GM12878 (cell line): ENCODE measurements around the gene LGMN. TPM values are rescaled to one million over a fixed set of nuclear protein-coding genes. Genes with fewer than 3 reads are reported as not detected.
A peak's percentile ranks its signal among the peaks of the same experiment; 100 is the strongest.

Experiments
- BACH1 ChIP-seq: fragments of 450-650 bp; IDR thresholded peaks from 2 replicates; pipeline ENCODE4 v1.6.1; 2017; ENCODE audit warnings: mild to moderate bottlenecking, borderline replicate concordance
- BCL11A ChIP-seq: IDR thresholded peaks from 2 replicates; pipeline ENCODE4 v1.6.1; 2011; ENCODE audit warnings: low read depth, low read length
- BHLHE40 ChIP-seq, 2 experiments: fragments of 450-650 bp in 1 of 2; IDR thresholded peaks; 2 replicates each; pipeline ENCODE4 v1.6.1; 2011 to 2017; ENCODE audit warnings: low read depth in 2 of 2, borderline replicate concordance in 1 of 2, improper control_type of control experiment in 1 of 2, low read length in 1 of 2, mild to moderate bottlenecking in 1 of 2
- CBX3 ChIP-seq: fragments of 200-600 bp; sonication (generic); IDR thresholded peaks from 2 replicates; pipeline ENCODE4 v1.6.1; 2016; ENCODE audit warnings: low read depth, borderline replicate concordance
- CHD4 ChIP-seq: fragments of 200-600 bp; sonication (generic); IDR thresholded peaks from 2 replicates; pipeline ENCODE4 v1.6.1; 2016; ENCODE audit warnings: mild to moderate bottlenecking
- GABPA ChIP-seq: IDR thresholded peaks from 2 replicates; pipeline ENCODE4 v1.6.1; 2014; ENCODE audit warnings: antibody characterized with exemption, low read depth, mild to moderate bottlenecking, inconsistent platforms
- MTA2 ChIP-seq: fragments of 450-650 bp; IDR thresholded peaks from 2 replicates; pipeline ENCODE4 v1.6.1; 2016; ENCODE audit warnings: low read depth, mild to moderate bottlenecking, moderate library complexity
- MYC ChIP-seq: IDR thresholded peaks from 2 replicates; pipeline ENCODE4 v1.6.1; 2011; ENCODE audit warnings: mild to moderate bottlenecking, low read length, moderate library complexity, inconsistent platforms; ENCODE audit not compliant: insufficient read depth, insufficient replicate concordance, insufficient read length, severe bottlenecking
- SIX5 ChIP-seq: IDR thresholded peaks from 2 replicates; pipeline ENCODE4 v1.6.1; 2011; ENCODE audit warnings: mild to moderate bottlenecking, low read depth, low read length, moderate library complexity; ENCODE audit not compliant: severe bottlenecking
- STAT1 ChIP-seq: fragments of 450-650 bp; conservative IDR thresholded peaks from 2 replicates; pipeline ENCODE4 v1.6.1; 2014; ENCODE audit warnings: antibody characterized with exemption, mild to moderate bottlenecking
- USF2 ChIP-seq: IDR thresholded peaks from 2 replicates; pipeline ENCODE4 v1.6.1; 2011; ENCODE audit warnings: low read depth, low read length, improper control_type of control experiment, borderline replicate concordance
- ZNF217 ChIP-seq: fragments of 450-650 bp; IDR thresholded peaks from 2 replicates; pipeline ENCODE4 v1.6.1; 2017; ENCODE audit warnings: antibody characterized with exemption, mild to moderate bottlenecking
- polyA plus RNA-seq, 11 experiments: library from polyadenylated mRNA; depleted of rRNA in 4 of 11; unstranded in 6 of 11; stranded (reverse) in 5 of 11; fragments of >200 nt; fragmentation: Nextera tagmentation in 4 of 11; fragmentation: Illumina TruSeq in 1 of 11; extraction: Ambion mirVana in 4 of 11; extraction: Trizol in 1 of 11; gene quantifications; 1 replicate in 1 of 11; 2 replicates in 10 of 11; pipeline versions ENCODE4 v1.2.1 to v1.2.3, GENCODE V29; 2011 to 2016; ENCODE audit warnings: inconsistent platforms in 2 of 11, missing spikeins in 2 of 11, low read depth in 1 of 11
- total RNA-seq, 4 experiments: library from RNA; depleted of rRNA in 3 of 4; stranded (reverse); fragments of >200 nt in 3 of 4; fragmentation: Illumina TruSeq in 1 of 4; extraction: Trizol in 1 of 4; gene quantifications; 2 replicates each; pipeline versions ENCODE4 v1.2.1 to v1.2.3, GENCODE V29; 2013 to 2021
- TF ChIP-seq, protein P1 (sequence below): fragments of 450-650 bp; IDR thresholded peaks from 2 replicates; pipeline ENCODE4 v1.6.1; 2017; ENCODE audit warnings: mild to moderate bottlenecking
- TF ChIP-seq, protein P2 (sequence below): fragments of 450-650 bp; IDR thresholded peaks from 2 replicates; pipeline ENCODE4 v1.6.1; 2016; ENCODE audit warnings: mild to moderate bottlenecking, moderate library complexity, borderline replicate concordance
- TF ChIP-seq, protein P3 (sequence below): fragments of 450-650 bp; IDR thresholded peaks from 2 replicates; pipeline ENCODE4 v1.6.1; 2016; ENCODE audit warnings: mild to moderate bottlenecking
- TF ChIP-seq, protein P4 (sequence below): fragments of 450-650 bp; IDR thresholded peaks from 2 replicates; pipeline ENCODE4 v1.6.1; 2017; ENCODE audit warnings: mild to moderate bottlenecking, low read depth, inconsistent platforms; ENCODE audit not compliant: poor library complexity, severe bottlenecking
- TF ChIP-seq, protein P5 (sequence below): IDR thresholded peaks from 2 replicates; pipeline ENCODE4 v1.6.1; 2011; ENCODE audit warnings: low read depth, mild to moderate bottlenecking, low read length, moderate library complexity, borderline replicate concordance; ENCODE audit errors: extremely low read depth

Gene LGMN
- total and polyA plus RNA-seq, 10 of the 15 experiments (the other 5 are each of a cell fraction or from before 2014, with no cell fraction given): 0.71 to 192 (median 3.9) TPM

DNA sequence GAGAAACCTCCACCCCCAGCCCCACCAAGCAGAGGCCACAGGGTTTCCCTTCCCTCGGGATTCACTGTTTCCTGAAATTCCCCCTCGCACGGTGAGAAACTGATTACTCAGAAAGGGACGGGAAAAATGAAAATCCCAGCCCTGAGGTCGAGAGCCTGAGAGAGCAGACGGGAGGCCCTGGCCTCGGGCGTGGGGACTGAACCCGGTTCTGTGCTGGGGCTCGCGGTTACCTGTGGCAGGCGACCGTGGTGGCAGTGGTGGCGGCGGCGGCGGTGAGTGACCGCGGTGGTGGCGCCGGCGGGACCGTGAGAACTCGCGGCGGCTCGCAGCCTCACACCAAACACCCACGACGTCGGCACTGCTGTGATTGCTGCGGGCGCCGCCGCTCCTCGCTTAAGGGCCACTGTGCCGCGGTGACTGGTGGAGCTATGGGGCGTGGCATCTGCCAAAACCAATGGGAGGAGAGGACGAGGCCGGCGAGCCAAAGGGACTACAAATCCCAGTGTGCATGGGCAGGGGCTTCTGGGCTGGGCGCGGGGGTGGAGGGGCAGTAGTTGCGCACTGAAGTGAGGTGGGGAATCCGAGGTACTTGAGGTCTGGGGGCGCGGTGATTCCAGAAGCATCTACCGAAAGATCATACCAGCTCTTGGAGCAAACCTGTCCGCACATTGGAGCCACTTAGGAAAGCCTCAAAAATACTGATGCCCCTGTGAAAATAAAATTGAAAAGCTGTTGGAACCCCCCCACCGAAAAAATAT lies at the start of gene LGMN (continued):
- no peak for TF ChIP-seq STAT1
- TF ChIP-seq MTA2: peak; percentile 47
- no peak for TF ChIP-seq BCL11A
- no peak for TF ChIP-seq GABPA
- TF ChIP-seq SIX5: peak; percentile 69
- peak; percentile 71 for TF ChIP-seq ZNF217
- TF ChIP-seq, protein P1, sequence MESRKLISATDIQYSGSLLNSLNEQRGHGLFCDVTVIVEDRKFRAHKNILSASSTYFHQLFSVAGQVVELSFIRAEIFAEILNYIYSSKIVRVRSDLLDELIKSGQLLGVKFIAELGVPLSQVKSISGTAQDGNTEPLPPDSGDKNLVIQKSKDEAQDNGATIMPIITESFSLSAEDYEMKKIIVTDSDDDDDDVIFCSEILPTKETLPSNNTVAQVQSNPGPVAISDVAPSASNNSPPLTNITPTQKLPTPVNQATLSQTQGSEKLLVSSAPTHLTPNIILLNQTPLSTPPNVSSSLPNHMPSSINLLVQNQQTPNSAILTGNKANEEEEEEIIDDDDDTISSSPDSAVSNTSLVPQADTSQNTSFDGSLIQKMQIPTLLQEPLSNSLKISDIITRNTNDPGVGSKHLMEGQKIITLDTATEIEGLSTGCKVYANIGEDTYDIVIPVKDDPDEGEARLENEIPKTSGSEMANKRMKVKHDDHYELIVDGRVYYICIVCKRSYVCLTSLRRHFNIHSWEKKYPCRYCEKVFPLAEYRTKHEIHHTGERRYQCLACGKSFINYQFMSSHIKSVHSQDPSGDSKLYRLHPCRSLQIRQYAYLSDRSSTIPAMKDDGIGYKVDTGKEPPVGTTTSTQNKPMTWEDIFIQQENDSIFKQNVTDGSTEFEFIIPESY: no peak
- TF ChIP-seq BACH1: peak; percentile 92
- TF ChIP-seq CHD4: no peak
- TF ChIP-seq, protein P2, sequence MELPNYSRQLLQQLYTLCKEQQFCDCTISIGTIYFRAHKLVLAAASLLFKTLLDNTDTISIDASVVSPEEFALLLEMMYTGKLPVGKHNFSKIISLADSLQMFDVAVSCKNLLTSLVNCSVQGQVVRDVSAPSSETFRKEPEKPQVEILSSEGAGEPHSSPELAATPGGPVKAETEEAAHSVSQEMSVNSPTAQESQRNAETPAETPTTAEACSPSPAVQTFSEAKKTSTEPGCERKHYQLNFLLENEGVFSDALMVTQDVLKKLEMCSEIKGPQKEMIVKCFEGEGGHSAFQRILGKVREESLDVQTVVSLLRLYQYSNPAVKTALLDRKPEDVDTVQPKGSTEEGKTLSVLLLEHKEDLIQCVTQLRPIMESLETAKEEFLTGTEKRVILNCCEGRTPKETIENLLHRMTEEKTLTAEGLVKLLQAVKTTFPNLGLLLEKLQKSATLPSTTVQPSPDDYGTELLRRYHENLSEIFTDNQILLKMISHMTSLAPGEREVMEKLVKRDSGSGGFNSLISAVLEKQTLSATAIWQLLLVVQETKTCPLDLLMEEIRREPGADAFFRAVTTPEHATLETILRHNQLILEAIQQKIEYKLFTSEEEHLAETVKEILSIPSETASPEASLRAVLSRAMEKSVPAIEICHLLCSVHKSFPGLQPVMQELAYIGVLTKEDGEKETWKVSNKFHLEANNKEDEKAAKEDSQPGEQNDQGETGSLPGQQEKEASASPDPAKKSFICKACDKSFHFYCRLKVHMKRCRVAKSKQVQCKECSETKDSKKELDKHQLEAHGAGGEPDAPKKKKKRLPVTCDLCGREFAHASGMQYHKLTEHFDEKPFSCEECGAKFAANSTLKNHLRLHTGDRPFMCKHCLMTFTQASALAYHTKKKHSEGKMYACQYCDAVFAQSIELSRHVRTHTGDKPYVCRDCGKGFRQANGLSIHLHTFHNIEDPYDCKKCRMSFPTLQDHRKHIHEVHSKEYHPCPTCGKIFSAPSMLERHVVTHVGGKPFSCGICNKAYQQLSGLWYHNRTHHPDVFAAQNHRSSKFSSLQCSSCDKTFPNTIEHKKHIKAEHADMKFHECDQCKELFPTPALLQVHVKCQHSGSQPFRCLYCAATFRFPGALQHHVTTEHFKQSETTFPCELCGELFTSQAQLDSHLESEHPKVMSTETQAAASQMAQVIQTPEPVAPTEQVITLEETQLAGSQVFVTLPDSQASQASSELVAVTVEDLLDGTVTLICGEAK: no peak
- TF ChIP-seq, protein P3, sequence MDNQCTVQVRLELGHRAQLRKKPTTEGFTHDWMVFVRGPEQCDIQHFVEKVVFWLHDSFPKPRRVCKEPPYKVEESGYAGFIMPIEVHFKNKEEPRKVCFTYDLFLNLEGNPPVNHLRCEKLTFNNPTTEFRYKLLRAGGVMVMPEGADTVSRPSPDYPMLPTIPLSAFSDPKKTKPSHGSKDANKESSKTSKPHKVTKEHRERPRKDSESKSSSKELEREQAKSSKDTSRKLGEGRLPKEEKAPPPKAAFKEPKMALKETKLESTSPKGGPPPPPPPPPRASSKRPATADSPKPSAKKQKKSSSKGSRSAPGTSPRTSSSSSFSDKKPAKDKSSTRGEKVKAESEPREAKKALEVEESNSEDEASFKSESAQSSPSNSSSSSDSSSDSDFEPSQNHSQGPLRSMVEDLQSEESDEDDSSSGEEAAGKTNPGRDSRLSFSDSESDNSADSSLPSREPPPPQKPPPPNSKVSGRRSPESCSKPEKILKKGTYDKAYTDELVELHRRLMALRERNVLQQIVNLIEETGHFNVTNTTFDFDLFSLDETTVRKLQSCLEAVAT: peak; percentile 83; the same call in 1 of the 2 replicates
- TF ChIP-seq MYC: no peak
- no peak for TF ChIP-seq USF2
- TF ChIP-seq, protein P4, sequence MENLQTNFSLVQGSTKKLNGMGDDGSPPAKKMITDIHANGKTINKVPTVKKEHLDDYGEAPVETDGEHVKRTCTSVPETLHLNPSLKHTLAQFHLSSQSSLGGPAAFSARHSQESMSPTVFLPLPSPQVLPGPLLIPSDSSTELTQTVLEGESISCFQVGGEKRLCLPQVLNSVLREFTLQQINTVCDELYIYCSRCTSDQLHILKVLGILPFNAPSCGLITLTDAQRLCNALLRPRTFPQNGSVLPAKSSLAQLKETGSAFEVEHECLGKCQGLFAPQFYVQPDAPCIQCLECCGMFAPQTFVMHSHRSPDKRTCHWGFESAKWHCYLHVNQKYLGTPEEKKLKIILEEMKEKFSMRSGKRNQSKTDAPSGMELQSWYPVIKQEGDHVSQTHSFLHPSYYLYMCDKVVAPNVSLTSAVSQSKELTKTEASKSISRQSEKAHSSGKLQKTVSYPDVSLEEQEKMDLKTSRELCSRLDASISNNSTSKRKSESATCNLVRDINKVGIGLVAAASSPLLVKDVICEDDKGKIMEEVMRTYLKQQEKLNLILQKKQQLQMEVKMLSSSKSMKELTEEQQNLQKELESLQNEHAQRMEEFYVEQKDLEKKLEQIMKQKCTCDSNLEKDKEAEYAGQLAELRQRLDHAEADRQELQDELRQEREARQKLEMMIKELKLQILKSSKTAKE: peak; percentile 21
- TF ChIP-seq, protein P5, sequence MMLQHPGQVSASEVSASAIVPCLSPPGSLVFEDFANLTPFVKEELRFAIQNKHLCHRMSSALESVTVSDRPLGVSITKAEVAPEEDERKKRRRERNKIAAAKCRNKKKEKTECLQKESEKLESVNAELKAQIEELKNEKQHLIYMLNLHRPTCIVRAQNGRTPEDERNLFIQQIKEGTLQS: no peak
- peak; percentile 62 to 94; a peak in 3 of 4 replicates for TF ChIP-seq BHLHE40 (IDR thresholded peaks at IDR 0.05; ENCODE audit: borderline replicate concordance in 1 of 2, low read depth in 2 of 2, low read length in 1 of 2)
- TF ChIP-seq CBX3: no peak
